ENCODE results near the gene NUP98. TPM values are rescaled to one million over a fixed set of nuclear protein-coding genes. Genes with fewer than 3 reads are reported as not detected.
A peak's percentile ranks its signal among the peaks of the same experiment; 100 is the strongest.

NUP98 gene
- total RNA-seq, 1 experiment from 2014 or later, result 98.4 TPM

DNA sequence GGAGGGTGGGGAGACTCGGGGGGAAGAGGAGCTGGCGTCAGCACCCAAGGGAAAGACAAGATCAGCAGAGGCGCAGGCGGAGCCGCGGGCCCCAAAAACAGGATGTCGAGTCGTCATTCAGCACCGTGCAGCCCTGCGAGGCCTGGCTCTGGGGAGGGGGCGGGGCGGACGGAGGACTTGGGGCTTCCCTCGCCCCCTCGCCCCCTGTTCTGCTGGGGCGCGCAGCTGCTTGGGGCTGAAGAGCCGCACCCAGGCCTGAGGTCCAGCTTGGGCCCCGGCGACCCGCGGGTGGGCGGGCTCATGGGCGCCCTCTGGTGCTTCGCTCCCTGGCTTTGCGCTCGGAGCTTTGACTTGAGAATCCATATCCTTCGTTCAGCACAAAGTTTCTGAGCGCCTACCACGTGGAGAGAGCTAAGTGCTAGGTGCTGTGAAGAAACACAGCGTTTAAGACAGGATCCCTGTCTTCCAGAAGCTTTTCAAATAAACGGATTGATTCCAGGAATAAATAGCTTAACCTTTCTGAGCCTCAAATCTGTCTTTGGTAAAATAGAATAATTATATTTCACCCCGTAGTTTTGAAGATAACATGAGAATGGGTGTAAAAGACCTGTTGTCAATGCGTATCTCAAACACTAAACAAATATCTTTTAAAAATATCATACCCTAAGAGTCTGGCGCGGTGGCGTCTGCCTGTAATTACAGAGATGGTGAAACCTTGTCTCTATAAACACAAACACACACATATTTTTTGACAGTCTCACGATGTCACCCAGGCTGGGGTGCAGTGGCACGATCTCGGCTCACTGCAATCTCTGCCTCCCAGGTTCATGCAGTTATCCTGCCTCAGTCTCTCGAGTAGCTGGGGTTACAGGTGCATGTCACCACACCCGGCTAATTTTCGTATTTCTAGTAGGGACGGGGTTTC, 44.3 kb upstream of the NUP98 start:
- Histone ChIP-seq H4K20me1 (ENCODE audit: insufficient read depth) (no peaks in the 10 kb centered on the region), H3K4me1 (ENCODE audit: control insufficient read depth in 1 of 2, insufficient read depth in 2 of 2, low read length in 2 of 2) (peaks cover 14 to 48% of the 10 kb centered on the region in 2 experiments), H3K4me2 (ENCODE audit: low read length) (peak overlapping the region; percentile 92), H3K9ac (ENCODE audit: low read length) (peak overlapping the region; percentile 83), H3K9me2 (ENCODE audit: insufficient read depth) (no peaks in the 10 kb centered on the region), H2AFZ (ENCODE audit: low read depth, low read length, poor library complexity, severe bottlenecking) (peak overlapping the region; percentile 84), H3K27ac (ENCODE audit: low read depth, low read length) (peak overlapping the region; percentile 72), H3K36me3 (ENCODE audit: control insufficient read depth in 1 of 2, insufficient read depth in 2 of 2, low read length in 2 of 2) (peaks cover 0 to 5% of the 10 kb centered on the region in 2 experiments; a peak in 1 of 4 replicates), H3K79me2 (ENCODE audit: insufficient read depth, low read length) (peaks cover 39% of the 10 kb centered on the region), H3K4me3 (replicated peaks in 1 of 2; ENCODE audit: low read depth in 1 of 2, low read length in 2 of 2) (peak overlapping the region; percentile 67 to 78), H3K9me3 (ENCODE audit: control insufficient read depth in 1 of 2, insufficient read depth in 1 of 2, low read depth in 1 of 2, low read length in 2 of 2) (no peaks in the 10 kb centered on the region), H3K27me3 (ENCODE audit: insufficient read depth, low read length) (no peaks in the 10 kb centered on the region)
- ATAC-seq, result peak; percentile 77
- POLR2A ChIA-PET, result interaction anchor here (0.7 to 1.8 kb wide), 4 partner anchors 13 to 231 kb away, joined by 3 to 4 read pairs (median 4); partner anchors contain the start of gene STIM1
- intact Hi-C loops (cut with micrococcal nuclease), result no loop called here
- BruUV-seq (replicated peaks), result TSS peak; percentile 64
- CTCF ChIA-PET, result interaction anchor here (0.6 to 2.7 kb wide), 14 partner anchors 9 to 433 kb away, joined by 3 to 54 read pairs (median 4); partner anchors contain the start of gene STIM1
- TF ChIP-seq, protein P1, sequence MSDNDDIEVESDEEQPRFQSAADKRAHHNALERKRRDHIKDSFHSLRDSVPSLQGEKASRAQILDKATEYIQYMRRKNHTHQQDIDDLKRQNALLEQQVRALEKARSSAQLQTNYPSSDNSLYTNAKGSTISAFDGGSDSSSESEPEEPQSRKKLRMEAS (IDR thresholded peaks at IDR 0.05), result peak; percentile 99
- TF ChIP-seq RAD21 (IDR thresholded peaks at IDR 0.05; ENCODE audit: low read depth) (peak; percentile 55), POLR2A (IDR thresholded peaks at IDR 0.05; ENCODE audit: borderline replicate concordance, extremely low read depth, insufficient read depth, insufficient read length) (no peak), EGR1 (IDR thresholded peaks at IDR 0.05; ENCODE audit: low read depth) (peak; percentile 44; the same call in 1 of the 2 replicates), ZFX (IDR thresholded peaks at IDR 0.05) (peak; percentile 78), POLR2AphosphoS5 (IDR thresholded peaks at IDR 0.05; ENCODE audit: low read depth, low read length) (peak; percentile 67), CBX3 (IDR thresholded peaks at IDR 0.05; ENCODE audit: low read depth) (peak; percentile 96), ELF1 (IDR thresholded peaks at IDR 0.05; ENCODE audit: borderline replicate concordance, low read depth) (no peak)
- TF ChIP-seq, protein P2, sequence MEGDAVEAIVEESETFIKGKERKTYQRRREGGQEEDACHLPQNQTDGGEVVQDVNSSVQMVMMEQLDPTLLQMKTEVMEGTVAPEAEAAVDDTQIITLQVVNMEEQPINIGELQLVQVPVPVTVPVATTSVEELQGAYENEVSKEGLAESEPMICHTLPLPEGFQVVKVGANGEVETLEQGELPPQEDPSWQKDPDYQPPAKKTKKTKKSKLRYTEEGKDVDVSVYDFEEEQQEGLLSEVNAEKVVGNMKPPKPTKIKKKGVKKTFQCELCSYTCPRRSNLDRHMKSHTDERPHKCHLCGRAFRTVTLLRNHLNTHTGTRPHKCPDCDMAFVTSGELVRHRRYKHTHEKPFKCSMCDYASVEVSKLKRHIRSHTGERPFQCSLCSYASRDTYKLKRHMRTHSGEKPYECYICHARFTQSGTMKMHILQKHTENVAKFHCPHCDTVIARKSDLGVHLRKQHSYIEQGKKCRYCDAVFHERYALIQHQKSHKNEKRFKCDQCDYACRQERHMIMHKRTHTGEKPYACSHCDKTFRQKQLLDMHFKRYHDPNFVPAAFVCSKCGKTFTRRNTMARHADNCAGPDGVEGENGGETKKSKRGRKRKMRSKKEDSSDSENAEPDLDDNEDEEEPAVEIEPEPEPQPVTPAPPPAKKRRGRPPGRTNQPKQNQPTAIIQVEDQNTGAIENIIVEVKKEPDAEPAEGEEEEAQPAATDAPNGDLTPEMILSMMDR (IDR thresholded peaks at IDR 0.05 in 2 of 3, conservative IDR thresholded peaks at IDR 0.05 in 1 of 3; ENCODE audit: borderline replicate concordance in 1 of 3, insufficient read depth in 1 of 3, low read depth in 2 of 3, low read length in 2 of 3), result peak; percentile 62 to 73 (median 72); a peak in 5 of 6 replicates
- DNase-seq (ENCODE audit: low read depth, low spot score), result peak; percentile 68
- RAD21 ChIA-PET (ENCODE audit: low non-redundant PET in 1 of 2, low total read pairs in 2 of 2, uncharacterized antibody in 2 of 2, unreplicated experiment in 2 of 2), result interaction anchor here (0.6 to 1.1 kb wide), 5 partner anchors 13 to 231 kb away, joined by 3 to 7 read pairs (median 3); no protein-coding TSS in a partner anchor

Measured in HCT116 (cell line).